HepG2 (cell line): ENCODE results near the gene NOM1.

Experiments used
- AKAP8 ChIP-seq: sonication (generic); formaldehyde crosslinking; IDR thresholded peaks from 2 replicates; pipeline ENCODE4 v1.5.1; 2020; ENCODE audit warnings: mild to moderate bottlenecking, missing genetic modification reagents
- BRCA1 ChIP-seq: sonication (generic); formaldehyde crosslinking; IDR thresholded peaks from 2 replicates; pipeline ENCODE4 v1.4.0; 2020; ENCODE audit warnings: missing genetic modification reagents
- FOSL1 ChIP-seq: sonication (generic); formaldehyde crosslinking; IDR thresholded peaks from 2 replicates; pipeline ENCODE4 v1.9.0; 2021; ENCODE audit warnings: missing genetic modification reagents, borderline replicate concordance
- MAX ChIP-seq: IDR thresholded peaks from 2 replicates; pipeline ENCODE4 v1.6.1; 2012; ENCODE audit warnings: inconsistent platforms
- NCOA1 ChIP-seq: sonication (generic); formaldehyde crosslinking; IDR thresholded peaks from 2 replicates; pipeline ENCODE4 v1.9.0; 2021; ENCODE audit warnings: missing genetic modification reagents
- PTBP1 ChIP-seq: fragments of 200-400 bp; formaldehyde crosslinking; IDR thresholded peaks from 2 replicates; pipeline ENCODE4 v1.6.1; 2018; ENCODE audit warnings: low read length, low read depth; ENCODE audit not compliant: poor library complexity, severe bottlenecking
- SP2 ChIP-seq: sonication (generic); formaldehyde crosslinking; IDR thresholded peaks from 2 replicates; pipeline ENCODE4 v1.5.1; 2020; ENCODE audit warnings: mild to moderate bottlenecking, missing genetic modification reagents
- TAF1 ChIP-seq: sonication (generic); formaldehyde crosslinking; IDR thresholded peaks from 2 replicates; pipeline ENCODE4 v1.4.0; 2020; ENCODE audit warnings: missing genetic modification reagents
- ZFP90 ChIP-seq: sonication (generic); formaldehyde crosslinking; IDR thresholded peaks from 2 replicates; pipeline ENCODE4 v1.8.0; 2022; ENCODE audit warnings: missing genetic modification reagents, mild to moderate bottlenecking, inconsistent platforms, borderline replicate concordance
- ZNF543 ChIP-seq: sonication (generic); formaldehyde crosslinking; IDR thresholded peaks from 2 replicates; pipeline ENCODE4 v1.4.0; 2020; ENCODE audit warnings: mild to moderate bottlenecking, missing genetic modification reagents
- ZNF558 ChIP-seq: sonication (generic); formaldehyde crosslinking; IDR thresholded peaks from 2 replicates; pipeline ENCODE4 v1.9.0; 2022; ENCODE audit warnings: mild to moderate bottlenecking, missing genetic modification reagents, borderline replicate concordance
- ZNF670 ChIP-seq: sonication (generic); formaldehyde crosslinking; IDR thresholded peaks from 2 replicates; pipeline ENCODE4 v1.8.0; 2022; ENCODE audit warnings: mild to moderate bottlenecking, missing genetic modification reagents, borderline replicate concordance
- TF ChIP-seq, protein P1 (sequence below): sonication (generic); formaldehyde crosslinking; IDR thresholded peaks from 2 replicates; pipeline ENCODE4 v1.5.0; 2020; ENCODE audit warnings: mild to moderate bottlenecking, missing genetic modification reagents, moderate library complexity
- TF ChIP-seq, protein P2 (sequence below): sonication (generic); formaldehyde crosslinking; IDR thresholded peaks from 2 replicates; pipeline ENCODE4 v1.8.1; 2023; ENCODE audit warnings: mild to moderate bottlenecking, inconsistent platforms, moderate library complexity, missing genetic modification reagents, borderline replicate concordance

DNA sequence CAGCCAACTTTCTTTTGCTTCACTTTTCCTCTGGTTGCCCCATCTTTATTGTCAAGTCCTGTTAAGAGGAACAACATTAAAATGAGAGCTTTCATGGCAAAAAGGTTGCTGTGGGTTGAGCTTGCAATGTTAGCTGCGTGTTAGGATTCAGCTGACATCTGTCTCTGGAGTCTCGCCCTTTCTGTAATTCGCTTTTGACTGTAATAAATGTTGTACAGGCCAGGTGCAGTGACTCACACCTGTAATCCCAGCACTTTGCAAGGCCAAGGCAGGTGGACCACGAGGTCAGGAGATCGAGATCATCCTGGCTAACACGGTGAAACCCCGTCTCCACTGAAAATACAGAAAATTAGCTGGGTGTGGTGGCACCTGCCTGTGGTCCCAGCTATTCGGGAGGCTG lies 36.9 kb downstream of the NOM1 start:
- TF ChIP-seq ZNF558: no peak
- TF ChIP-seq SP2: no peak
- TF ChIP-seq, protein P1, sequence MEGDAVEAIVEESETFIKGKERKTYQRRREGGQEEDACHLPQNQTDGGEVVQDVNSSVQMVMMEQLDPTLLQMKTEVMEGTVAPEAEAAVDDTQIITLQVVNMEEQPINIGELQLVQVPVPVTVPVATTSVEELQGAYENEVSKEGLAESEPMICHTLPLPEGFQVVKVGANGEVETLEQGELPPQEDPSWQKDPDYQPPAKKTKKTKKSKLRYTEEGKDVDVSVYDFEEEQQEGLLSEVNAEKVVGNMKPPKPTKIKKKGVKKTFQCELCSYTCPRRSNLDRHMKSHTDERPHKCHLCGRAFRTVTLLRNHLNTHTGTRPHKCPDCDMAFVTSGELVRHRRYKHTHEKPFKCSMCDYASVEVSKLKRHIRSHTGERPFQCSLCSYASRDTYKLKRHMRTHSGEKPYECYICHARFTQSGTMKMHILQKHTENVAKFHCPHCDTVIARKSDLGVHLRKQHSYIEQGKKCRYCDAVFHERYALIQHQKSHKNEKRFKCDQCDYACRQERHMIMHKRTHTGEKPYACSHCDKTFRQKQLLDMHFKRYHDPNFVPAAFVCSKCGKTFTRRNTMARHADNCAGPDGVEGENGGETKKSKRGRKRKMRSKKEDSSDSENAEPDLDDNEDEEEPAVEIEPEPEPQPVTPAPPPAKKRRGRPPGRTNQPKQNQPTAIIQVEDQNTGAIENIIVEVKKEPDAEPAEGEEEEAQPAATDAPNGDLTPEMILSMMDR (CRISPR knock-in tag): no peak
- TF ChIP-seq AKAP8: no peak
- TF ChIP-seq MAX: no peak
- TF ChIP-seq ZNF543 (CRISPR knock-in tag): no peak
- TF ChIP-seq TAF1 (CRISPR knock-in tag): no peak
- TF ChIP-seq PTBP1: no peak
- no peak for TF ChIP-seq NCOA1 (CRISPR knock-in tag)
- no peak for TF ChIP-seq FOSL1
- TF ChIP-seq ZNF670 (CRISPR knock-in tag): no peak
- TF ChIP-seq, protein P2, sequence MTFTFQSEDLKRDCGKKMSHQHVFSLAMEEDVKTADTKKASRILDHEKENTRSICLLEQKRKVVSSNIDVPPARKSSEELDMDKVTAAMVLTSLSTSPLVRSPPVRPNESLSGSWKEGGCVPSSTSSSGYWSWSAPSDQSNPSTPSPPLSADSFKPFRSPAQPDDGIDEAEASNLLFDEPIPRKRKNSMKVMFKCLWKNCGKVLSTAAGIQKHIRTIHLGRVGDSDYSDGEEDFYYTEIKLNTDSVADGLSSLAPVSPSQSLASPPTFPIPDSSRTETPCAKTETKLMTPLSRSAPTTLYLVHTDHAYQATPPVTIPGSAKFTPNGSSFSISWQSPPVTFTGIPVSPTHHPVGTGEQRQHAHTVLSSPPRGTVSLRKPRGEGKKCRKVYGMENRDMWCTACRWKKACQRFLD (CRISPR knock-in tag): no peak
- TF ChIP-seq BRCA1 (CRISPR knock-in tag): no peak
- TF ChIP-seq ZFP90 (CRISPR knock-in tag): no peak
